NCI-H524 treated with DMSO at 0.1 percent for 48 hours (cell line): ENCODE data around the gene DENND2C.
A peak's percentile ranks its signal among the peaks of the same experiment; 100 is the strongest.

Experiments
- DNase-seq: peaks from one replicate; lab custom pipeline; 2025; lab: John Stamatoyannopoulos, UW

The DENND2C gene, protein sequence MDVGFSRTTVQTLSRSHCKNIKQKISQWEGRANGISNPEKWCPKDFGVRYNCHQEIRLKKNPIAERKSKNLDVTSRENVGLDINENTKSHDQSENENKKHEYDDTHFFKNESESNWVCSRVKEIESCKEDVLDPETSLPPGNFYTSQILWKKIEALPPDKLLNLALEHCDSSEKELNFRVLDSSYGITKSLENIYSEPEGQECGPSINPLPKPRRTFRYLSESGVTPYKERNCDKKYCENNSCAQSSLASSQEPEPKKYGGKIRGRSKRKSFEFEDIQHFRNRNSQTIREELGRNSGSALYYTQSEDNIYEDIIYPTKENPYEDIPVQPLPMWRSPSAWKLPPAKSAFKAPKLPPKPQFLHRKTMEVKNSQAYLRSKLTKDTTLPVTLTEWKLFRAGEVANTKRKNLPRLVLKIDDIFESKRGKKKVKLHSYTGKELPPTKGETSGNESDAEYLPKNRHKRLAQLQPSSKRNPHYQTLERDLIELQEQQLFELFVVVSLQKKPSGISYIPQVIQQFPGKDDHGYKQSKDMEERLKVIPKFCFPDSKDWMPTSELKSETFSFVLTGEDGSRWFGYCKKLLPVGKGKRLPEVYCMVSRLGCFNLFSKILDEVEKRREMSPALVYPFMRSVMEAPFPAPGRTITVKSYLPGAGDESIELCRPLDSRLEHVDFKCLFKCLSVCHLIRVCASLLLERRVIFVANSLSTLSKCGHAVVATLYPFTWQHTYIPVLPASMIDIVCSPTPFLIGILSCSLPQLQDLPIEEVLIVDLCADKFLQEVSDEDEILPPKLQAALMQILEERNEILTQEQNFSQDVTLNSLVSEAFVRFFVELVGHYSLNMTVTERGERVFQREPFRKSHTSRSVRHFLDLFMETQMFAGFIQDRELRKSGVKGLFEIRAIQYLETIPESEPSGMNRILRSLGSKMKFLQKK

DNA sequence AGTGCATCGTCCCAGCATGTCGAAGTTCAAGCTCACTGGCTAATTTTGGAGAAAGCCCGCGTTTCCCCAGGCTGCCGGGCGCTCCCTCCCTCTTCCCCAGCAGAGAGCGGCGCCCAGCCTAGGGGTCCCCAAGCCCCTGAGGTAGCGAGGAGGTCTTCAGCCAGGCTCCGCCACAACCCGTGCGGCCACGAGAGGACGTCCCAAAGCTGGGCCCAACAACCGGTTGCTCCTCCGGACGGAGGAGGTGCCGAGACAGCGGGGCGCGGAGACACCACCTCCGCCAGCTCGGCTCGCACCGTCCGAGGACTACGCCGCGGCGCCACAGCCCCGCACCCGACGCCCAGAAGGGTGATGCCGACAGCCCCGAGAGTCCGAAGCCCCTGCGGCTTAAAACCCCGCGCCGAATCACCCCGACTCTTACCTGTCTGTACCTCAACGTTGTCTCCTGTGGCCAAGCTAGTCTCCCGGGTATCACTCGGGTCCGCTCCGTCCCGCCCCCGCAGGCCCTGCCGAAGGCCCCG is at the start of gene DENND2C:
Gene DENND2C (minus strand): TSS at position 488 of the 521 bp plus-strand sequence. CDS start 44,065 bp downstream, outside the sequence.
- DNase-seq = no peak

- no peak for DNase-seq
Measured at GRCh38 chr1:114719424-114719787, 49.6 kb upstream of the DENND2C start.

GRCh38 chr1:114718661-114719423 is 49.0 kb upstream of the DENND2C start:
- DNase-seq = no peak

DNA sequence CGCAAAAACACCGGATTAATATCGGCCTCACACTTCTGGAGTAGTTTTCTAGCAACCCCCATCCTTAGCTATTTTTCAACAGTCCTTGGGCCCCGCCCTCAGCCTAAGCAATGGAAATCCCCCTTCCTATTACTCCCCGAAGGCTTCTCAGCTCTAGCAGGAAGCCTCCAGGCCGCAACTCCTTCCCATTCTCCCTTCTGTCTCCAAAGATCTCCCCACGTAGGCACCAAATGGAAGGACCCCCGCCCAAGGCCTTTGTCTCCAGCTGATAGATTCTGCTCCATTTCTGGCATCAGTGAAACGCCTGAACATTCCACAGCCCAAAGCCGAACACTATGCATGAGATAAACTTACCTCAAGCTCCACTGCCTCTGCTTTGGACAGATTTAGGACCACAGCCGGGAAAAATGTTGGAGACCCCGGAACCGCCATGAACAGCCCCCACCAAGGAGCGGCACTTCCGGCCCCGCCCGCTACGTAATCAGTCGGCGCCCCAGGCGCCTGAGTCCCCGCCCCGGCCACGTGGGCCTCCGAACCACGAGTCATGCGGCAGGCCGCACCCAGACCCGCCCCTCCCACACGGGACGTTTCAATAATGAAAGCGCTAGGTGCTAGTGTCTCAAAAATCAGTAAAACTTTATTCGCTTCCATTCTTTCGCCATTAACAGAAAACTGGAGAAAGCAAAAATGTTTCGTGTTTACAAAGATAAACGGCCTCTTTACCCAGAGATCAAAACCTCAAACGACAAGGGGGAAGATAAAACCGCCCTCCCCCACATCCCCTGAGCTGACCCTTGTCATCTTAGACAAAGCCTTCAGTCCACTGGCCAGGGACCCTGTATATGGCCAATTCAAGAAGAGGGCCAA is 46.7 kb upstream of the DENND2C start, which contains the start of gene NRAS:
Gene NRAS (minus strand): TSS at position 468 of the 867 bp plus-strand sequence. CDS start 611 bp downstream, outside the sequence.
- DNase-seq = peak; percentile 14

DNA sequence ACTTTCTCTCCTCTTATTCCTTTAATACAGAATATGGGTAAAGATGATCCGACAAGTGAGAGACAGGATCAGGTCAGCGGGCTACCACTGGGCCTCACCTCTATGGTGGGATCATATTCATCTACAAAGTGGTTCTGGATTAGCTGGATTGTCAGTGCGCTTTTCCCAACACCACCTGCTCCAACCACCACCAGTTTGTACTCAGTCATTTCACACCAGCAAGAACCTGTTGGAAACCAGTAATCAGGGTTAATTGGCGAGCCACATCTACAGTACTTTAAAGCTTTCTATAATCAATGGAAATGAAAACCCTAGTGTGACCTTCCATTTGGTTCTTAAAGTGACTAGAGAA is 46.1 kb upstream of the DENND2C start:
- no peak for DNase-seq

- no peak for DNase-seq
Measured at GRCh38 chr1:114712977-114713376, 43.1 kb upstream of the DENND2C start.

DNA sequence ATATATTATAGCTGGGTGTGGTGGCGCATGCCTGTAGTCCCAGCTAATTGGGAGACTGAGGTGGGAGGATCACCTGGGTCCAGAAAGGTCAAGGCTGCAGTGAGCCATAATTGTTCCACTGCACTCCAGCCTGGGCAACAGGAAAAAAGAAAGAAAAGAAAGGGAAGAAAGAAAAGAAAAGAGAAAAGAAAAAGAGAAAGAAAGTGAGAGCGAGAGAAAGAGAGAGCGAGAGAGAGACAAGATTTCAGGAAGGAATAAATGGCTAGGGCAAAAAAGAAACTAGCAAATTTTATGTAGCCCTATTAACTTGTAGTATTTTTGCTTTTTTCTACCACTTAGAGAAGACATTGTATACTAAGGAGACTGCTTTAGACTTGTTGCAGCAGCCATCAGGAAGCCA is 40.5 kb upstream of the DENND2C start:
- DNase-seq = no peak

- DNase-seq = no peak
Measured at GRCh38 chr1:114707604-114708003, 37.8 kb upstream of the DENND2C start.

GRCh38 chr1:114703242-114703641 is 33.4 kb upstream of the DENND2C start:
- DNase-seq = no peak

DNA sequence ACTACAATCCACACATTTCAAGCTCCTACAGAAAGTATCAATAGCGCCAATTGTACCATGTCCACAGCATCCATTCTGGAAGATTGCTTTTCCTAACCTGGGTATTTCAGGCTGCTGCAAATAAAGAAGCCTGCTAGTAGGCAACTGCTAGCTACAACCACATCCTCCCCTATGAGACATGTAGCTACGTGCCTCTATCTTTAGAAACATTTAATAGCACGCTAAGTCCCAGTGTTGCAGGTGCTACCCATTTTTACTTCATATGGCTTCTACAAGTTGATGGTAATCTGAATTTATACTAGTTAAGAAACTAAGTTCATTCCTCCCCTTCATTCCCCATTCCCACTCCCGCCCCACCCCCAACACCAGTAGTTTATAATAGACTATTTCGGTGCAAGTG is 32.9 kb upstream of the DENND2C start:
- DNase-seq = no peak

DNA sequence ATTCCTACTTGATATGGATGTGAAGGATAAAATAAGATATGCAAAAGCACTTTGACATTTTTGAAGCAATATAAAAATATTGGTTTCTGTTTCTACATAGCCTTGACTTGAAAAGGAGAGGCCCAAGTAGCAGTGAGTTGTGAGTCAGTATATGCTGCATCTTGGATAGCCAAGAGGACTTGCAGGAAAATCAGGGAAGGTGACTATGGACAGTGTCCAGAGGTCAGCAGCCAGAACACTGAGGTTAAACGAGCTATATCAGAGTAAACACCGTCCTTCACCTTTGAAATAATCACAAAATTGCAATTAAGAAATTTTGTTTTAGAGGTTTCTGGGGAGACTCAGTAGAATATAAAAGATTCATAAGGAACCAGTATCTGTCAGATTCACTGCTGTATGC is 32.1 kb upstream of the DENND2C start:
- DNase-seq = no peak

DNA sequence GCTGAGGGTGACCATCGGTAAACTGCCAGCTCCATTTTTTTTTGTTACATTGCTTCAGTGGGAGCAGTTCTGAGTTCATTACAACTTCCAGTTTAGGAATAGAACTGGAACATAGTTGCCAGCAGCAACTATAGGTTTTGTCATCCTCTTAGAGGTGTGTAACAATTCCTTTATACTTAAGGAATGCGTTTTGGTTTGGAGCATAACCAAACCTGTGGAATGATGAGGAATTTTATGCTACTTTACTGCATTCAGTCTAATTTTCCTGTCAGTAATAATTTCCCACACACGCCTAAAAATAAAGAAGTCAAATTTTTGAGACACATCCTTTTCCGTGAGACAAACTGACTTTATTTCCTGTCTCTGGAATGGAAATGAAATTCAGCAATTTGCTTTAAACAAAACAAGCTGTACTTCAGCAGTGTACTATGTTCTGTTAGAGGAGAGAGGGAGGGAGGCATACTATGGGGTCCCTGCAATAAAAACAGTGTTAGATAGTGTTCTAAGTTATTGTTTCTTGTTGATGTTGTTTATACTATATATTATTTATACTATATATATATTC is 30.3 kb upstream of the DENND2C start:
- DNase-seq = no peak

GRCh38 chr1:114696810-114697209 is 27.0 kb upstream of the DENND2C start:
- DNase-seq = no peak

DNA sequence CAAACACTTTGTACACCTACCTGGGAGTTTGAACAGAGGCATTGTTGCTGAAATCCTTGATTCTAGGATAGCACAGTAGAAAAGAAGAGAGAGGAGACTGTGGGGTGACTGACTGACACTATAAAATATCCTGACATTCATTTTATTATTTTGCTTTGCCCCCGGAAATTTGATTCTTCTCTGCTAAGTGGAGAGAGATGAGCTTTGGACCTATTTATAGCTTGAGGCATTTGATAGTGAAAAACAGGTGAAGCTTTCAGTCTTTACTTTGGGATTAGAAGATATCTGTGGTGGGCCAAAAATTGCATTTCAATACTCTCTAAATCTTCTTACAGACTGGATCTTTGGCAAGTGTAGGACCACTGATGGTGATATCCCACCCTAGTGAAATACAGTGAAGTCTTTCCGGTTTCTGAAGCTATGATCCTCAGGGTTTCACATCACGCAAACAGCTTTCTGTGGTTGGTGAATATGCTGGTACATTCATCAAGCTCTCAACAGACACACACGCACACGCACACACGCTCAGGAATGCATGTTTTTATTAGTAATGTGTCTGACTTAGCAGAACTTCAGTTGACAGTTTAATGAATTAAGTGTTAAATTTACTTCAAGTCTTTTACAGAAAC is 25.7 kb upstream of the DENND2C start, which contains the start of gene AMPD1:
Gene AMPD1 (minus strand): TSS at position 117 of the 629 bp plus-strand sequence. CDS start 75 bp downstream, at position 42.
- no peak for DNase-seq

- DNase-seq = no peak
Measured at GRCh38 chr1:114694540-114695310, 24.9 kb upstream of the DENND2C start.

GRCh38 chr1:114692947-114693346 is 23.1 kb upstream of the DENND2C start:
- DNase-seq = no peak

DNA sequence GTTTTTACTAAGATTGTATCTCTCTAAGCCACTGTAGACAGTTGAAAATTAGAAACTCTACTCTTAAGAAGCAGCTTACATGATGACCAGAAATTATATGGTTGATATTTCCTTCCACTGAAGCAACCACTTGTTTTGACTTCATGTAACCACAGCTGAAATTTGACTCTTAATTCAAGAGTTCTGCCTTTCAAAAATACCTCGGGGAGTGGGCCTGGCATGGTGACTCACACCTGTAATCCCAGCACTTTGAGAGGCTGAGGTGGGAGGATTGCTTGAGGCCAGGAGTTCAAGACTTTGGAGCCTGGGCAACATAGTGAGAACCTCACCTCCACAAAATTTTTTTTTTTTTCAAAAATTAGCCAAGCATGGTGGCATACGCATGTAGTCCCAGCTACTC is 21.2 kb upstream of the DENND2C start:
- DNase-seq = no peak

DNA sequence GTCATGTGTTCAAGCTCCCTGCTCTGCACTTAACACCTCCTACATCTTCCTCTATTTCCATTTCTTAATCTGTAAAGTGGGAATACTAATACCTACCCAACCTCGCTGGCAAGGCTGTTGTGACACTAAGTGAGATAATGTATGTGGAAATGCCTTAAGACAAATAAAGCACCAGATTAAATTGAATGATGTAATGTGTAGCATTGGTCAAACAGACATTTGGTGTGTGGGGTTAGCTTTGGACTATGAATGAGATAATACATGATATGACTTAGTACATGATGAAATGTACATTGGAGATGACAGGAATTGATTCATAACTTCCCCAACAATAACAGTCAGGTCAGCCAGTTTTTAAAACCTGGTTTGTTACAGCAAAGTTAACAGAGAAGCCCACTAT is 20.3 kb upstream of the DENND2C start:
- no peak for DNase-seq

DNA sequence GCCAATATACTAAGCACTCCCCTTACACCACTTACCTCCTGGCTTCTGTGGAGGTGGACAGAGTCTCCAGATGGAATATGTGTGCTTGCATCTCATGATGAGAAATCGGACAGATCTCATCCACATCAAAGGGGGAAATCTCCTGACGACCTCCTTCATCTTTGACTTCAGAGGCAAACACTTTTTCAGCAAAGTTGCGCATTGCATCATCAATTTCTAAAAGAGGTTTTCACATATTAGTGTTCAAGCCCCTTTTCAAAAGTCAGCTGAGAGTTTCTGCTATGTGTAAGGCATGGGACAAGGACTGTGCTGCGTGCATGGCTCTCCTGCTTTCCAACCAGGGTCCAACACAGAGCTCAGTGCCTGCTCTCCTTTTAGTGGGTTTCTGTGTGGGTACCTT is 18.7 kb upstream of the DENND2C start:
- DNase-seq = no peak
